ENCODE measurements around the gene GGTA1. TPM values are rescaled to one million over a fixed set of nuclear protein-coding genes. Genes with fewer than 3 reads are reported as not detected.

The GGTA1 gene
- total and polyA plus RNA-seq, 10 donors, result 11.2 to 44.9 (median 23.3) TPM

DNA sequence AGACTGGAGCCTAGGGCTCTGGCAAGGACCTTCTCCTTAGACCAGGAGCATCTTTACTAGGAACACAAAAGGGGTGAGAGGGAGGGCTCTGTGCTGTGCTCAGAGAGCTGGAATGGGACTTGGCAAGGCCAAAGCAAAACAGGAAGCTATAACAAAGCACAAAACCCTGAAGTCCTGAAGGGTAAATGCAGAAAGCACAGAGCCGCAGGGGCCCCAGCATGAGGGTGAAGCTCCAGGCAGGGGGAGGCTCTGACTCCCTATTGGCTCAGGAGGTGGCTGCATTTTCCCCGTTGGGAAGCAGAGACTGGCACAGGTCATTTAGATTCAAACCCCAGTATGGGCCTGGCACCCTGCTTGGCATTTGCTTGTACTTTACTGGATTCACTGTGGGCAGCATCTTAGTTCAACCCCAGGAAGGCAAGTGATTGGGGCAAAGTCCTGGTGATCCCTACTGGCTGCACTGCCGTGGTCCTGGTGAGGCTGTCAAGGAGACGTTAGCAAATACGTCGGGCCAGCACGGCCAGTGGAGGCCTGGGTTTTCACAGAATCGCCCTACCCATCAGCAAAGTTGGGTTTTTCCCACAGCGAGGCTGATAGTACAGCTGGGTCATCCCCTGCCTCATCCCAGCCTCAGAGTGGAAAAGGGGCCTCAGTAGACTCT, 46.3 kb downstream of the GGTA1 start:
- Histone ChIP-seq H3K27ac (peak overlapping the region in 4 of 8 donors; percentile 7 to 36 (median 16)), H3K36me3 (peaks cover 0 to 38% (median 0%) of the 10 kb centered on the region in 6 donors), H3K4me3 (no peak overlapping the region), H3K4me1 (peaks cover 0 to 16% (median 5%) of the 10 kb centered on the region in 6 donors), H3K9me3 (no peaks in the 10 kb centered on the region), H3K27me3 (replicated peaks in 1 of 7) (peaks cover 0 to 20% (median 0%) of the 10 kb centered on the region in 7 donors)
- no peak for DNase-seq
- intact Hi-C loops (cut with DNase I; ENCODE audit: low total_unique reads), result no loop called here
- 66 to 76% (median 68%) methylated on average over 9 of the region's 9 CpGs for WGBS, 5 donors
- no peak for TF ChIP-seq POLR2A (IDR thresholded peaks at IDR 0.05)

DNA sequence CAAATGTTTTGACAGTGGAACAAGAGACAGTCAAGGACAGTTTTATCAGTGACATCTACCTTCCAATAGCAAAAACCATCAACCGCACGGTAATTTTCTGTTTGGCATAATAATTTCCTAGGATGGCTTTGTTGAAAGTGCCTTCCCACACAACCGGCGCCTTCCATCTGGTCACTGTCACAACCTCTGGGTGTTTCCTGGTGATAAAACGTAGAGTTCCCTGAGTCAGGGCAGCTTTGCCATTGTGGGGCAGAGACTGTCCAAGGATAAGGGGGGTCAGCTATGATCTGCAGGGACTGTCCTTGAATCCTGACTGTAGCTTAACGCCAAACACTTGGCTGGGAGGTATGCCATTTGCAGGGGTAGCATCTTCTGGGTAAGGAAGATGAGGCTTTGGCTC, 47.6 kb downstream of the GGTA1 start:
- WGBS, 5 donors, result 66 to 79% (median 70%) methylated on average over 6 of the region's 6 CpGs
- Histone ChIP-seq H3K36me3 (peaks cover 0 to 36% (median 0%) of the 10 kb centered on the region in 6 donors), H3K27ac (peak overlapping the region in 2 of 8 donors; percentile 10 to 36), H3K9me3 (no peaks in the 10 kb centered on the region), H3K27me3 (replicated peaks in 1 of 7) (peaks cover 0 to 22% (median 0%) of the 10 kb centered on the region in 7 donors), H3K4me3 (no peak overlapping the region), H3K4me1 (peaks cover 0 to 16% (median 5%) of the 10 kb centered on the region in 6 donors)
- DNase-seq, result no peak
- intact Hi-C loops (cut with DNase I; ENCODE audit: low total_unique reads), result no loop called here
- TF ChIP-seq POLR2A (IDR thresholded peaks at IDR 0.05) (no peak), POLR2AphosphoS5 (IDR thresholded peaks at IDR 0.05) (peak in 1 of 3 donors; percentile 63)
- TF ChIP-seq, protein P1, sequence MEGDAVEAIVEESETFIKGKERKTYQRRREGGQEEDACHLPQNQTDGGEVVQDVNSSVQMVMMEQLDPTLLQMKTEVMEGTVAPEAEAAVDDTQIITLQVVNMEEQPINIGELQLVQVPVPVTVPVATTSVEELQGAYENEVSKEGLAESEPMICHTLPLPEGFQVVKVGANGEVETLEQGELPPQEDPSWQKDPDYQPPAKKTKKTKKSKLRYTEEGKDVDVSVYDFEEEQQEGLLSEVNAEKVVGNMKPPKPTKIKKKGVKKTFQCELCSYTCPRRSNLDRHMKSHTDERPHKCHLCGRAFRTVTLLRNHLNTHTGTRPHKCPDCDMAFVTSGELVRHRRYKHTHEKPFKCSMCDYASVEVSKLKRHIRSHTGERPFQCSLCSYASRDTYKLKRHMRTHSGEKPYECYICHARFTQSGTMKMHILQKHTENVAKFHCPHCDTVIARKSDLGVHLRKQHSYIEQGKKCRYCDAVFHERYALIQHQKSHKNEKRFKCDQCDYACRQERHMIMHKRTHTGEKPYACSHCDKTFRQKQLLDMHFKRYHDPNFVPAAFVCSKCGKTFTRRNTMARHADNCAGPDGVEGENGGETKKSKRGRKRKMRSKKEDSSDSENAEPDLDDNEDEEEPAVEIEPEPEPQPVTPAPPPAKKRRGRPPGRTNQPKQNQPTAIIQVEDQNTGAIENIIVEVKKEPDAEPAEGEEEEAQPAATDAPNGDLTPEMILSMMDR (IDR thresholded peaks at IDR 0.05 in 8 of 11, conservative IDR thresholded peaks at IDR 0.05 in 3 of 11), result no peak

DNA sequence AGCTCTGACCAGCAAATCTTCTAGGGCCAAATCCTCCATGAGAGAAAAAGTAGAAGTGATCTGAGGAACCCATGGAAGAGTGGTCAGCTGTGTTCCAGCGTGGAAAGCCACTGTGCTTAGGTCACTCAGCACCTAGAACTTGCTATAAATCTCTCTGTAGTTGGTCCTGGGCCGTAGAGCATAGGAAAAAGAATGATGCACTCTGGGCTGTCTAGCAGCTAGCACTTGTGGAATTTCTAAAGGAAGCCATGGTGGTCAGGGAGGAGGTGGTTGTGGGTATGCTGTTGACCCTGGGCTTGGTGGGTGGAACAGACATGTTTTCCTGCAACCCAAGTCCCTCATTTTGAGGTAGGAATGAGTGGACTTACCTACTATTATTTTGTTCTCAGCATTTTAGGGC, 48.1 kb downstream of the GGTA1 start:
- Histone ChIP-seq H3K9me3 (no peaks in the 10 kb centered on the region), H3K4me1 (peaks cover 0 to 16% (median 5%) of the 10 kb centered on the region in 6 donors), H3K27me3 (replicated peaks in 1 of 7) (peaks cover 0 to 21% (median 0%) of the 10 kb centered on the region in 7 donors), H3K36me3 (peaks cover 0 to 31% (median 0%) of the 10 kb centered on the region in 6 donors), H3K27ac (no peak overlapping the region), H3K4me3 (no peak overlapping the region)
- TF ChIP-seq POLR2AphosphoS5 (IDR thresholded peaks at IDR 0.05) (no peak), POLR2A (IDR thresholded peaks at IDR 0.05) (no peak)
- TF ChIP-seq, protein P1 (IDR thresholded peaks at IDR 0.05 in 8 of 11, conservative IDR thresholded peaks at IDR 0.05 in 3 of 11), result no peak
- no peak for DNase-seq
- intact Hi-C loops (cut with DNase I; ENCODE audit: low total_unique reads), result no loop called here
- 36 to 61% (median 47%) methylated on average over 2 of the region's 2 CpGs for WGBS, 5 donors

DNA sequence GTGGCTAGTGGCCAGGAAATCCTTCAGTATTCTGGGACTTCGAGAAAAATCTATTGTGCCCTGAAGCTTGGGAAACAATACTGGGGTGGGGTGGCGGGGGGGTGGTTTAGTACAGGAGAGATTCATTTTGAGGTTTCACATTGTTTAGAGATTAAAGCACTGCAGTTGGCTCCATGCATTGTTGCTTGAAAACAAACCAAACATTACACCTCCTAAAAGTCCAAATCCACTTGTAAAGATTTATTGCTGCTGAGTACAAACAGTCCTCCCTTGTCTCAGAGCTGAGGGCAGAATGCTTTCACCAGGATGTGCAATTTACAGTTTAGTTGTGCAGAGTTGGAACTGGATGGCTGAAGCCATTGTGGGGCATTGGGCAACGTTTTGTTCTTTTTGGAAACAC, 49.4 kb downstream of the GGTA1 start:
- DNase-seq, result no peak
- intact Hi-C loops (cut with DNase I; ENCODE audit: low total_unique reads), result no loop called here
- TF ChIP-seq, protein P1 (IDR thresholded peaks at IDR 0.05 in 8 of 11, conservative IDR thresholded peaks at IDR 0.05 in 3 of 11), result no peak
- TF ChIP-seq POLR2AphosphoS5 (IDR thresholded peaks at IDR 0.05) (no peak), POLR2A (IDR thresholded peaks at IDR 0.05) (no peak)
- Histone ChIP-seq H3K36me3 (peaks cover 0 to 18% (median 0%) of the 10 kb centered on the region in 6 donors), H3K4me3 (no peak overlapping the region), H3K27ac (no peak overlapping the region), H3K27me3 (replicated peaks in 1 of 7) (peaks cover 0 to 21% (median 0%) of the 10 kb centered on the region in 7 donors), H3K9me3 (no peaks in the 10 kb centered on the region), H3K4me1 (peaks cover 0 to 16% (median 5%) of the 10 kb centered on the region in 6 donors)
- WGBS, 5 donors, result 45 to 60% (median 47%) methylated on average over 3 of the region's 3 CpGs
